Measurements from ENCODE around the gene C19orf85.

C19orf85 gene

DNA sequence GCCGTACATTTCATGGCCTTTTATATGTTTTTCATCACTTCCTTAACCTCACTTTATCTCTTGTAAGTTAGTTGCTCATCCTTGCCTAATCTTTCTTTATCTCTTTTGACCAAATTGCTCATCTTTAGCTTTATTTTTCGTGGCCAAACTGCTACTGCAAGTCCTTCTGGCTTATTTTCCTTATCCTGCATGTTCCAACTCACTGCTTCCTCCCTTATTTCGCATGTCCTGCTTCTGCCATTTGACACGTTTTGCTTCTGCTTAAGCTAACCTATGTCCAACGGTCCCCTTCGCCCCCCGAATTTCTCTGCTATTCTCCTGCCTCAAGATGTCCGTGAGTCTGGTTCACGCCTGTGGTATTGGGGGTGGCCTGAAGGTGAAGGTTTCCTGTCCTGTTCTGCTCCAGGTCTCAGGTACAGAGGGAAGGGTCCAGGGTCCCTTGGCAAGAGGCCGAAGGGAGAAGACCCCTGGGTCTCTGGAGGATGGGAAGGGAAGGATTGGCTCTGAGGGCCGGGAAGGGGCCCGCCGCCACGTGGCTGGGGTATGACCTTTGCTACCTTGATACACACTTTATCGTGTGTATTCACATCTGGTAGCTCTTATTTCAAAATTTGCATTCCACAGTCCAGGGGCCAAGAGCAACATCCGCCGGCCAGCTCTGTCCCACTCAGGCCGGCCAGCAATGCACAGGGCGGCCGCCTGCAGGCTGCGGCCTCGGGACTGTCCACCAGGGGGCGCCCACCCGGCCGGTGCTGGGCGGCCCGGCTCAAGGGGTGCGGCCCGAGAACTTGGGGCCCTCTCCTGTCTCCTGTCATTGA, 2.9 kb upstream of the C19orf85 start:
- no peak for DNase-seq (ENCODE audit: extremely low read depth, low read depth)
- TF ChIP-seq, protein P1, sequence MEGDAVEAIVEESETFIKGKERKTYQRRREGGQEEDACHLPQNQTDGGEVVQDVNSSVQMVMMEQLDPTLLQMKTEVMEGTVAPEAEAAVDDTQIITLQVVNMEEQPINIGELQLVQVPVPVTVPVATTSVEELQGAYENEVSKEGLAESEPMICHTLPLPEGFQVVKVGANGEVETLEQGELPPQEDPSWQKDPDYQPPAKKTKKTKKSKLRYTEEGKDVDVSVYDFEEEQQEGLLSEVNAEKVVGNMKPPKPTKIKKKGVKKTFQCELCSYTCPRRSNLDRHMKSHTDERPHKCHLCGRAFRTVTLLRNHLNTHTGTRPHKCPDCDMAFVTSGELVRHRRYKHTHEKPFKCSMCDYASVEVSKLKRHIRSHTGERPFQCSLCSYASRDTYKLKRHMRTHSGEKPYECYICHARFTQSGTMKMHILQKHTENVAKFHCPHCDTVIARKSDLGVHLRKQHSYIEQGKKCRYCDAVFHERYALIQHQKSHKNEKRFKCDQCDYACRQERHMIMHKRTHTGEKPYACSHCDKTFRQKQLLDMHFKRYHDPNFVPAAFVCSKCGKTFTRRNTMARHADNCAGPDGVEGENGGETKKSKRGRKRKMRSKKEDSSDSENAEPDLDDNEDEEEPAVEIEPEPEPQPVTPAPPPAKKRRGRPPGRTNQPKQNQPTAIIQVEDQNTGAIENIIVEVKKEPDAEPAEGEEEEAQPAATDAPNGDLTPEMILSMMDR (IDR thresholded peaks at IDR 0.05; ENCODE audit: low read depth, low read length, missing control alignments), result peak; percentile 98
- no peak overlapping the region for H3K4me3 ChIP-seq (replicated peaks; ENCODE audit: low read depth, low read length)

DNA sequence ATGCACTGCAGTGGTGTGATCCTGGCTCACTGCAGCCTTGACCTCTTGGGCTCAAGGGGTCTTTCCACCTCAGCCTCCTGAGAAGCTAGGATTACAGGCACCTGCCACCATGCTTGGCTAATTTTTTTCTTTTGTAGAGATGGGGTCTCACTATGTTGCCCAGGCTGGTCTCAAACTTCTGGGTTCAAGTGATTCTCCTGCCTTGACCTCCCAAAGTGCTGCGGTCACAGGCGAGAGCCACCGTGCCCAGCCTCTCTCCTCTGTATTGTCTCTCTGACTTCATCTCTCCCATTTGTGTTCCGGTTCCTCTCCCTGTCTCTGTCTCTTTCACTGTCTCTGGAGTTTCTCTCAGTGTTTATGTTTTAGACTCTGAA, 1.7 kb upstream of the C19orf85 start:
- H3K4me3 ChIP-seq (replicated peaks; ENCODE audit: low read depth, low read length), result no peak overlapping the region
- DNase-seq (ENCODE audit: extremely low read depth, low read depth), result no peak
- TF ChIP-seq, protein P1 (IDR thresholded peaks at IDR 0.05; ENCODE audit: low read depth, low read length, missing control alignments), result no peak

DNA sequence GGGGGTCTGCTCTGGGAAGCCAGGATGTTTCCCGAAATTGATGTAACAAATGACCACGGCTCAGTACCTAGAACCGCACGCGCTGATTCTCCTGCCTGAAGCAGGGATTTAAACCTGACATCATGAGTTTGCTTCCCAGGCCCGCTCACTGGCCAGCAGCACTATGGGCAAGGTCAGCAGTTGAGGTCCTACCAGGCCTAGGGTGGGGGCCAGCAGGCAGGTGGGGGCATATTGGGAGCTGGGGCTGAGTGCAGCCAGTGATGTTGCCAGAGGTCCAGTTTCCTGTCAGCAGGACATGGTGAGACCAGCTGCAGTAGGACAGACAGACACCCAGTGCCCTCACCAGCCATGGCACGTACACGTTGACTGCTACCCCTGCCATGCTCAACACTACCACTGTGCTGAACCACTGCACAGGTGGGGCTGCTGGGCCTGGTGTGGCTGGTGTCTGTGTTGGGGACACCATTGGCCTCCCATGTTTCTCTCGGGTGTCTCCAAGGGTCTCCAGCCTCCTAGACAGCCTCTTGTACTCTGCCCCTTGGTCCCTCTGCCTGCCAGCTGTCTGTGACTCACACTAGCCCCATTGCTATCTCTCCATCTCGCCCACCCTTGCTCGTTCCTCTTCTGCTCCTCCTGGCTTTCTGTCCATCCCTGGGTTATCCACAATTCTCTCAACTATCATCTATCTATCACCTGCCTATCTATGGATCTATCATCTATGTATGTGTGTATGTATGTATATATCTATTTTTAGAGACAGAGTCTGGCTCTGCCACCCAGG, 1.1 kb upstream of the C19orf85 start:
- H3K4me3 ChIP-seq (replicated peaks; ENCODE audit: low read depth, low read length), result no peak overlapping the region
- TF ChIP-seq, protein P1 (IDR thresholded peaks at IDR 0.05; ENCODE audit: low read depth, low read length, missing control alignments), result no peak
- no peak for DNase-seq (ENCODE audit: extremely low read depth, low read depth)

DNA sequence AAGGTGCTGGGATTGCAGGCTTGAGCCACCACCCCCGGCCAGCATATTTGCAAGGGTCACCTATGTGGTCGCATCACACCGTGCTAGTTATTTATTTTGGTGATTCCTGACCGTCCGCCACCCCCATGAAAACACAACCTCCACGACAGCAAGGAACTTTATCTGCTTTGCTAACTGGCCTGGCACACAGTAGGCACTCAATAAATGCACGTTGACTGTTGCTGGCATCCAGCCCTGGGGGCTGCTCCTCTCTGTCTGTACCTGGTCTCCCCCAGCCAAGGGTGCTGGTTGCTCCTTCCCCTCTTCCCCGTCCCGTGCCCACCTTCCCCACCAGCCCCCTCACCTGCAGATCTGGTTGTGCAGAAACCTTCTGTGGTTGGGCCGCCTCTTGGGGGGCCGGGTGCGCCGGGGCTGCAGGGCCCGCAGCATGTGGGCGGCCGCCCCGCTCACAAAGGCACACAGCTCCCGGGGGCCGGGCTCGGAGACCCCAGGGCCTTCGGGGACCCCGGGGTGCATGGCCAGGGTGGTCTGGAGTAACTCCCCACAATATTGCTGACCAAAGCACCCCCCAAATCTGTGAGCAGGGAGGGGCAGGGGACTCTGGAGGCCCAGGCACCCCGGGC, 401 bp downstream of the C19orf85 start:
- no peak for DNase-seq (ENCODE audit: extremely low read depth, low read depth)
- no peak overlapping the region for H3K4me3 ChIP-seq (replicated peaks; ENCODE audit: low read depth, low read length)

DNA sequence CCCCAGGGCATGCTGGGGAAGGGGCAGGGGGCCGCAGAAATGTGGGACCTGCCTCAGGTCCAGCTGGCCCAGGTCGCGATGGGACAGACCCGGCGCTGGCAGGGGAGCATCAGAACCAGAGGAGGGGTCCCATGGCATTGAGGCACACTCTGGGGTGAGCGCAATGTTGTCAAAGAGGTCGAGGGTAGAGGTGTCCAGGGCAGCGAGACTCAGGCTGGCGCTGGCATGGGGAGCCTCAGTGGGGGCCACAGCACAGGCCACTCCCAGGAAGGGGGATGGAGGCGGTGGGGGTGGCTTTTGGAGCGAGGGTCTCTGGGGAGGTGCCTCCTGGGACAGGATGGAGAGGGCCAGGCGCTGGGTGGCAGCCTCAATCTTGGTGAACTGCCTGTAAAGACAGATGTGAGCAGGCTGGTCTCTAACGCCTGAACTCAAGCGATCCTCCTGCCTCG, 944 bp downstream of the C19orf85 start:
- H3K4me3 ChIP-seq (replicated peaks; ENCODE audit: low read depth, low read length), result no peak overlapping the region
- no peak for DNase-seq (ENCODE audit: extremely low read depth, low read depth)
- TF ChIP-seq, protein P1 (IDR thresholded peaks at IDR 0.05; ENCODE audit: low read depth, low read length, missing control alignments), result no peak

More for the DNA sequence above, 401 bp downstream of the C19orf85 start:
- TF ChIP-seq, protein P1 (IDR thresholded peaks at IDR 0.05; ENCODE audit: low read depth, low read length, missing control alignments), result no peak

DNA sequence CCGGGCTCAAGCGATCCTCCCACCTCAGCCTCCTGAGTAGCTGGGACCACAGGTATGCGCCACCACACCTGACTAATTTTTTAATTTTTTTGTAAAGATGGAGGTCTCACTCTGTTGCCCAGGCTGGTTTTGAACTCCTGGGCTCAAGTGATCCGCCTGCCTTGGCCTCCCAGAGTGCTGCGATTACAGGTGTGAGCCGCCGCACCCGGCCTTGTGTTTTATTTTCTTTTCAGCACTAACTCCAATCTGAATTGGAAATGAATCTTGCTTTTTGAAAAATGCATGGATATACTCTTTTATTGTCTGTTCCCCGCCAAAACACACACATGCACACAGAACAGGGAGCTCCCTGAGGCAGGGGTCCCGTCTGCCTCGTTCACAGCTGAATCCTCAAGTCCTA, 1.8 kb downstream of the C19orf85 start:
- no peak for DNase-seq (ENCODE audit: extremely low read depth, low read depth)
- no peak overlapping the region for H3K4me3 ChIP-seq (replicated peaks; ENCODE audit: low read depth, low read length)
- TF ChIP-seq, protein P1 (IDR thresholded peaks at IDR 0.05; ENCODE audit: low read depth, low read length, missing control alignments), result no peak
